ENCODE data around the gene DAGLB.

Gene DAGLB

GRCh38 chr7:6365451-6365850 is 82.3 kb downstream of the DAGLB start:
- no peak for DNase-seq (ENCODE audit: low spot score)

DNA sequence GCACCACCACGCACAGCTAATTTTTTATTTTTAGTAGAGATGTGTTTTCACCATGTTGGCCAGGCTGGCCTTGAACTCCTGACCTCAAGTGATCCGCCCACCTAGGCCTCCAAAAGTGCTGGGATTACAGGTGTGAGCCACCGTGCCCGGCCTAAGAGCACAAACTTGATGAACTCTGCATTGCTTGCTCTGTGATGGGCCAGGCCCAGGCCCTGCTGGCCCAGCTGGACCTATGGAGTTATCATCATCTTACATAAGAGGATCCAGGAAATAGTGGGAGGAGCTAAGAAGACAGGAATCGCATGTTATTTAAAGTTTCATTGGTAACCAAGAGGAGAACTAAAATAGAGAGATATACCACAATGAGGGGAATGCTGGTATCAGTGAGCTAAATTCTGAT is 86.9 kb downstream of the DAGLB start:
- DNase-seq (ENCODE audit: low spot score) = peak; percentile 18

DNA sequence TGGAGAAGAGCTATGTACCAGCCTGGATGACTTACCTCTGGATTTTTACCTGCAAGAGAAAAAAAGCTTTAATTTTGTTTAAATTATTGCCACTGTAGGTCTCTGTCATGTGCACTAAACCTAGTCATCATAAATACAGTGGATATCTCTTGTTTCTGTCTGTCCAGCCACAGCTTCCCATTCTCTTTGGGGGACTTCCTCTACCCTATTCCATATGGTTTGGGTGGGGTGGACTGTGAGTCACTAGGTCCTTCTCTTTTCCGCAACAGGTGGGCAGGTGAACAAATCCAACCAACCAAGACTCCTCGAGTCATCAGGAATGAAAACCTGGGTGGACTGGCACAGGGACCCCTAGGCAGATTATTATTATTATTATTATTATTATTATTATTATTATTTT is 88.0 kb downstream of the DAGLB start:
- no peak for DNase-seq (ENCODE audit: low spot score)
